Hepatocyte (in vitro differentiated cells): ENCODE results near the gene ACSL3. TPM values are rescaled to one million over a fixed set of nuclear protein-coding genes. Genes with fewer than 3 reads are reported as not detected.

Source experiments
- DNase-seq: peaks from one replicate; pipeline ENCODE4 v3.0.0-alpha.2; 2016; ENCODE audit warnings: low spot score
- H2AFZ ChIP-seq: fragments of 200-600 bp; sonication (generic); 2 replicates; pipeline ENCODE4 v1.6.0; 2016; ENCODE audit warnings: antibody characterized with exemption, mild to moderate bottlenecking
- H3K27ac ChIP-seq: fragments of 200-600 bp; sonication (generic); 2 replicates; pipeline ENCODE4 v1.5.1; 2016; ENCODE audit warnings: mild to moderate bottlenecking
- H3K27me3 ChIP-seq: fragments of 200-600 bp; sonication (generic); 2 replicates; pipeline ENCODE4 v1.6.1; 2016
- H3K36me3 ChIP-seq: fragments of 200-600 bp; sonication (generic); replicated peaks from 2 replicates; pipeline ENCODE4 v1.5.1; 2016; ENCODE audit warnings: low read depth; ENCODE audit not compliant: insufficient read depth
- H3K4me1 ChIP-seq: fragments of 200-600 bp; sonication (generic); 2 replicates; pipeline ENCODE4 v1.5.1; 2016; ENCODE audit warnings: mild to moderate bottlenecking, moderate library complexity; ENCODE audit not compliant: insufficient read depth
- H3K4me2 ChIP-seq: fragments of 200-600 bp; sonication (generic); 2 replicates; pipeline ENCODE4 v1.6.0; 2016
- H3K4me3 ChIP-seq: fragments of 200-600 bp; sonication (generic); 2 replicates; pipeline ENCODE4 v1.5.1; 2016; ENCODE audit warnings: mild to moderate bottlenecking
- H3K79me2 ChIP-seq: fragments of 200-600 bp; sonication (generic); 2 replicates; pipeline ENCODE4 v1.6.0; 2017; ENCODE audit warnings: mild to moderate bottlenecking
- H3K9me2 ChIP-seq: fragments of 200-600 bp; sonication (generic); replicated peaks from 2 replicates; pipeline ENCODE4 v1.6.0; 2017; ENCODE audit warnings: mild to moderate bottlenecking; ENCODE audit not compliant: insufficient read depth
- H3K9me3 ChIP-seq: fragments of 200-600 bp; sonication (generic); 2 replicates; pipeline ENCODE4 v1.5.1; 2016; ENCODE audit warnings: low read depth, mild to moderate bottlenecking
- H4K20me1 ChIP-seq: fragments of 200-600 bp; sonication (generic); 2 replicates; pipeline ENCODE4 v1.6.0; 2016; ENCODE audit warnings: mild to moderate bottlenecking; ENCODE audit not compliant: insufficient read depth, poor library complexity, severe bottlenecking
- CTCF ChIP-seq: fragments of 200-600 bp; sonication (generic); IDR thresholded peaks from 2 replicates; pipeline ENCODE4 v1.5.1; 2016; ENCODE audit warnings: antibody characterized with exemption, mild to moderate bottlenecking; ENCODE audit not compliant: poor library complexity
- EZH2 ChIP-seq: fragments of 200-600 bp; sonication (generic); IDR thresholded peaks from 2 replicates; pipeline ENCODE4 v1.6.1; 2016; ENCODE audit warnings: antibody characterized with exemption, mild to moderate bottlenecking, borderline replicate concordance
- EZH2phosphoT487 ChIP-seq: fragments of 200-600 bp; sonication (generic); IDR thresholded peaks from one replicate; pipeline ENCODE4 v1.6.1; 2018; ENCODE audit warnings: antibody characterized with exemption, mild to moderate bottlenecking, low read depth, moderate library complexity; ENCODE audit not compliant: unreplicated experiment, severe bottlenecking
- WGBS: methylation state at CpG from one replicate; pipeline ENCODE4 v1.1.6; 2016; ENCODE audit warnings: low lambda C conversion rate; ENCODE audit errors: missing lambda C conversion rate; 5-methylcytosine and 5-hydroxymethylcytosine counted together
- polyA plus RNA-seq: library from polyadenylated mRNA; unstranded; fragments of >200 nt; fragmentation: Nextera tagmentation; extraction: Ambion mirVana; gene quantifications from 2 replicates; pipeline ENCODE4 v1.2.1, GENCODE V29; 2016
- total RNA-seq: library from RNA; depleted of rRNA; stranded (reverse); fragments of >200 nt; gene quantifications from 2 replicates; pipeline ENCODE4 v1.2.3, GENCODE V29; 2014

The ACSL3 gene
- total and polyA plus RNA-seq, 2 experiments from 2014 or later: 82.1 to 133 TPM

- no peak for DNase-seq
- no peaks in the 10 kb centered on the region for H3K27me3 ChIP-seq
- H3K4me1 ChIP-seq: peaks cover 18% of the 10 kb centered on the region
- no peaks in the 10 kb centered on the region for H3K36me3 ChIP-seq
- H3K9me2 ChIP-seq: no peaks in the 10 kb centered on the region
- H3K9me3 ChIP-seq: no peaks in the 10 kb centered on the region
- H3K4me3 ChIP-seq: no peak overlapping the region
- no peak for TF ChIP-seq CTCF
- no peak overlapping the region for H2AFZ ChIP-seq
- H3K79me2 ChIP-seq: peaks cover 98% of the 10 kb centered on the region
- H3K27ac ChIP-seq: no peak overlapping the region
- H4K20me1 ChIP-seq: peaks cover 98% of the 10 kb centered on the region
- 86% methylated on average over 3 of the region's 3 CpGs for WGBS
- no peak overlapping the region for H3K4me2 ChIP-seq
Observed at GRCh38 chr2:222879604-222879933, 18.7 kb downstream of the ACSL3 start.

GRCh38 chr2:222882484-222882928 is 21.7 kb downstream of the ACSL3 start:
- Histone ChIP-seq H3K27ac (no peak overlapping the region), H3K4me1 (peaks cover 29% of the 10 kb centered on the region), H3K4me2 (no peak overlapping the region), H3K4me3 (no peak overlapping the region), H2AFZ (no peak overlapping the region), H3K79me2 (peaks cover 98% of the 10 kb centered on the region), H3K9me2 (no peaks in the 10 kb centered on the region), H3K36me3 (no peaks in the 10 kb centered on the region), H3K9me3 (no peaks in the 10 kb centered on the region), H4K20me1 (peaks cover 99% of the 10 kb centered on the region), H3K27me3 (no peaks in the 10 kb centered on the region)
- no peak for DNase-seq
- WGBS: 97% methylated on average over 6 of the region's 6 CpGs
- no peak for TF ChIP-seq EZH2phosphoT487
- TF ChIP-seq CTCF: no peak
- TF ChIP-seq EZH2: no peak

GRCh38 chr2:222883420-222883819 is 22.6 kb downstream of the ACSL3 start:
- no peak overlapping the region for H3K27ac ChIP-seq
- WGBS: 86% methylated on average over 3 of the region's 3 CpGs
- H3K79me2 ChIP-seq: peaks cover 98% of the 10 kb centered on the region

More at GRCh38 chr2:222883420-222883819, 22.6 kb downstream of the ACSL3 start:
- Histone ChIP-seq H4K20me1 (peaks cover 99% of the 10 kb centered on the region), H3K36me3 (no peaks in the 10 kb centered on the region), H3K4me1 (peaks cover 26% of the 10 kb centered on the region), H3K27me3 (no peaks in the 10 kb centered on the region), H3K4me3 (no peak overlapping the region), H3K4me2 (peak overlapping the region; percentile 26), H3K9me3 (no peaks in the 10 kb centered on the region), H2AFZ (no peak overlapping the region), H3K9me2 (no peaks in the 10 kb centered on the region)
- TF ChIP-seq EZH2 (no peak), CTCF (no peak), EZH2phosphoT487 (no peak)
- DNase-seq: no peak
